ENCODE measurements around the gene TTC28. TPM values are rescaled to one million over a fixed set of nuclear protein-coding genes. Genes with fewer than 3 reads are reported as not detected.

Gene TTC28
- total RNA-seq, 2 donors from 2014 or later, result 4.2 to 5.4 TPM

DNA sequence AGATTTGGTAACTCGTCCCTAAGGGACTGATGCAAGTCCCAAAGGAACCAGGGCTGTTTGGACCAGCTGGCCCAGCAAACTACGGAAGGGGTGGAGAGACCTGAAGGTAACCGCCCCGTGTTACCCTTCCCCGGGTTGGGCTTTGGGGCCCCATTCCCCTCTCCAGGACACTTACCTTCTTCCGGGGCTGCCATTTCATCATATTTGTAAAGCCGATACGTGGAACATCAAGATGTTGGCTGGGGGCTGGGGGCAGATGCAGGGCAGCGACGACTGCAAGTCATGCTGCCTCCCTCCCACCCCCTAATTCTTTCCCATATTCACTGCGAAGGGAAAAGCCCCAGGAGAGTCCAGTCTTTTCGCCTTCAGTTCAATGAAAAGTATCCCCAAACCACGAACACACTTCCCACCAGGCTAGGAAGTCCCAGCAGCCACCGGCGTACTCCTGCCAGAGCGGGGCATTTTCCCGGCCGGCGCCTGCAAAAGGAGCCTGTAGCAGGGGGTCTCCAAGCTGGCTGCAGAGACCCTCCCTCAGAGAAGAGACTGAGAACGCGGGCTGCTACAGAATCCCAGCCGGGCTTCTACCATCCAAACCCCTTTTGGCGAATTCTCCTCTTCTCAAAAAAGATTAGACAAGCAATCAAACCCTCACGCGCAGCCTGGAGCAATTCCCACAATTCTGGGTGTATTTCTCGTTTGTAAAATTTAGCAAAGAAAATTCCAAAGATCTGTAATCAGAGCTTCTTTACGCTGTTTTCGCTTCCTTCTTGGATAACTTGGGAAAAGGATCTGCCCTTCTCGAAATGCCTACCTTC lies 236.7 kb downstream of the TTC28 start:
- peak overlapping the region; percentile 89 to 92 for H3K4me3 Mint-ChIP-seq
- DNase-seq, result peak in 1 of 2 donors; percentile 31
- no peaks in the 10 kb centered on the region for H3K36me3 Mint-ChIP-seq (ENCODE audit: insufficient read depth in 2 of 2)
- peaks cover 27% of the 10 kb centered on the region for H3K4me1 Mint-ChIP-seq (ENCODE audit: low read depth)
- no peaks in the 10 kb centered on the region for H3K9me3 Mint-ChIP-seq
- H3K27me3 Mint-ChIP-seq (ENCODE audit: low read depth), result peaks cover 6% of the 10 kb centered on the region
- peak overlapping the region; percentile 81 for H3K27ac Mint-ChIP-seq
- ATAC-seq (replicated peaks in 1 of 2), result peak; percentile 43 to 53

GRCh38 chr22:28442264-28442710 lies 237.4 kb downstream of the TTC28 start:
- peaks cover 6% of the 10 kb centered on the region for H3K27me3 Mint-ChIP-seq (ENCODE audit: low read depth)
- H3K9me3 Mint-ChIP-seq, result no peaks in the 10 kb centered on the region
- peaks cover 27% of the 10 kb centered on the region for H3K4me1 Mint-ChIP-seq (ENCODE audit: low read depth)
- no peaks in the 10 kb centered on the region for H3K36me3 Mint-ChIP-seq (ENCODE audit: insufficient read depth in 2 of 2)
- H3K4me3 Mint-ChIP-seq, result peak overlapping the region; percentile 89 to 92
- no peak overlapping the region for H3K27ac Mint-ChIP-seq
- DNase-seq, result peak; percentile 85 to 87
- ATAC-seq (replicated peaks in 1 of 2), result peak; percentile 95 to 97

- no peaks in the 10 kb centered on the region for H3K36me3 Mint-ChIP-seq (ENCODE audit: insufficient read depth in 2 of 2)
- peak overlapping the region; percentile 31 for H3K27ac Mint-ChIP-seq
- peaks cover 6% of the 10 kb centered on the region for H3K27me3 Mint-ChIP-seq (ENCODE audit: low read depth)
- H3K4me1 Mint-ChIP-seq (ENCODE audit: low read depth), result peaks cover 27% of the 10 kb centered on the region
- no peak for ATAC-seq (replicated peaks in 1 of 2)
- peak overlapping the region; percentile 89 to 92 for H3K4me3 Mint-ChIP-seq
- DNase-seq, result peak in 1 of 2 donors; percentile 1
- H3K9me3 Mint-ChIP-seq, result no peaks in the 10 kb centered on the region
Observed at GRCh38 chr22:28441720-28442263, 237.8 kb downstream of the TTC28 start.

DNA sequence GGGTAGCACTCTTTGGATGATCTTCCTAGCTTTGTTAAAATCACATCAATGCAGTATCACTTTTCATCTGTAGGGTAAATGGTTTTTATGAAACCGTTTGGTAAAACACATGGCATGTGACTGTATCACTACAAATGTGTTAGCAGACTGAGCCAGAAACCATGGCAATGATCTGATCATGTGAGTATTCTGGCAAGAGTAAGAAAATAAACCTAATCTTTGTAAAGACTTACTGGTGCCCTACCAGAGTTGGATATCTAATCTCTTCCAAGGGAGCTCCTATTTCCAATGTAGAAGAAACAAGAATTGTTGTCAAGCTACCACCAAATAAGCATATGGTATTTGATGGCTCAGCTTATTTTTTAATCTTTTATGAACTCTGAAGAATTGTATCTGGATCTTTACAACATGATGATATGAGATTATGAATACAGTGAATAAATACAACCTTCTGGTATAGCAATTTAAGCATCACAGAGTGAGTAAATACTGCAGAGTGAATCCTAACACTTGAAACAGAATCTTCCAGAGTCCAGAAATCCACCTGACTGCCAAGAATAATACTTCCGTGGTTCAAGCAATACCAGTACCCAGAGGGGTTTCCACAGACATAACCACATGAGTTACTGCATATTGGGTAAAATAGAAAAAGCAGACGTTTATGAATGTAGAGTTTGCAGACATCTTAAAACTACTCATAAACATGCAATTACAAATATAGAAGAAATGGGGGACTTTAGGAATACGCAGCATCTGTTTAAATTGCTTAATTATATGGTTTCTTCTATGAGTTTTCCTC lies 238.8 kb downstream of the TTC28 start:
- peak overlapping the region; percentile 9 to 92 for H3K4me3 Mint-ChIP-seq
- no peaks in the 10 kb centered on the region for H3K9me3 Mint-ChIP-seq
- peaks cover 6% of the 10 kb centered on the region for H3K27me3 Mint-ChIP-seq (ENCODE audit: low read depth)
- no peak overlapping the region for H3K27ac Mint-ChIP-seq
- DNase-seq (no peak), ATAC-seq (replicated peaks in 1 of 2) (no peak)
- H3K36me3 Mint-ChIP-seq (ENCODE audit: insufficient read depth in 2 of 2), result no peaks in the 10 kb centered on the region
- peaks cover 27% of the 10 kb centered on the region for H3K4me1 Mint-ChIP-seq (ENCODE audit: low read depth)

DNA sequence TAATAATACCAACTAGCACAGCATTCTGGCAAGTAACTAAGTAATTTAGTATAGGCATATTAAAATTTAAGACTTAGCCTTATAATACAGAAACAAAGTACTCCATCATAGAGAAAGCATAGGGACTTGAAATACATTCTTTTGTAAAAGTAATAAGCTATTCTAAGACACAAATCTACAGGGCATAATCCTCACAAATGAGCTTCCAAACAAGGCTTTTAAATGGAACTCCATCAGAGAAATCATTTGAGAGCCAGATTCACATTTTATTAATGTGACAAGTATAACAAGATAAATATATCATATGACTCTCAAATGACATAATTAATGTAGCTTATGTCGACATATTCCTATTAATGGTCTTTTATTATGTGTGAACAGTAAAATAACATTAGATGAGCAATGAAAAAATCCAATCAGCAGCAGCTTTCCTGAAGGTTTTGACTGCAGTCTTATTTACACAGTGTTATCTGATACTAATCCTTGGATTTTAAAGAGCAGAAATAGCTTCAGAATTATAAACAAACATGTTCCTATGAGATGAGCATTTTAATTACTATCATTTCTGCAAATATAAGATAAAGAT lies 241.4 kb downstream of the TTC28 start:
- no peaks in the 10 kb centered on the region for H3K36me3 Mint-ChIP-seq (ENCODE audit: insufficient read depth in 2 of 2)
- no peak for DNase-seq
- no peaks in the 10 kb centered on the region for H3K9me3 Mint-ChIP-seq
- peaks cover 22% of the 10 kb centered on the region for H3K4me1 Mint-ChIP-seq (ENCODE audit: low read depth)
- H3K27me3 Mint-ChIP-seq (ENCODE audit: low read depth), result no peaks in the 10 kb centered on the region
- ATAC-seq (replicated peaks in 1 of 2), result no peak
- no peak overlapping the region for H3K27ac Mint-ChIP-seq
- H3K4me3 Mint-ChIP-seq, result no peak overlapping the region

DNA sequence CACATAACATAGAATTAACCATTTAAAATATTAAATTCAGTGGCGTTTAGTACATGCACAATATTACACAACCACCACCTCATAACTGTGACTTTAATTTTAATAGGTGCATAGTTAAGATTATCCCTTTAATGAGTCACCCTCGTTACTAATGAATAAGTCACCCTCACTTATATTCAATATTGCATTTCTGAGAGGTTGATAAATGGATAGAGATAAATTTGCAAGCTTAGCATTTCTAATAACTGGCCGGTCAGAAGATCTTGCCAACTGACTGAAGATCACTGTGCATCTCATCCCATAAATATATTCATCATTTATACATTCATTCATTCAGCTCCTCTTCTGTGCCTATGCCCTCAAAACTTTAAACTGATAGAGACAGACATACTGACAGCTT lies 243.7 kb downstream of the TTC28 start:
- ATAC-seq (replicated peaks in 1 of 2), result no peak
- Mint-ChIP-seq H3K36me3 (ENCODE audit: insufficient read depth in 2 of 2) (no peaks in the 10 kb centered on the region), H3K27me3 (ENCODE audit: low read depth) (no peaks in the 10 kb centered on the region), H3K4me1 (ENCODE audit: low read depth) (peaks cover 6% of the 10 kb centered on the region), H3K4me3 (no peak overlapping the region), H3K9me3 (no peaks in the 10 kb centered on the region), H3K27ac (no peak overlapping the region)
- DNase-seq, result no peak

DNA sequence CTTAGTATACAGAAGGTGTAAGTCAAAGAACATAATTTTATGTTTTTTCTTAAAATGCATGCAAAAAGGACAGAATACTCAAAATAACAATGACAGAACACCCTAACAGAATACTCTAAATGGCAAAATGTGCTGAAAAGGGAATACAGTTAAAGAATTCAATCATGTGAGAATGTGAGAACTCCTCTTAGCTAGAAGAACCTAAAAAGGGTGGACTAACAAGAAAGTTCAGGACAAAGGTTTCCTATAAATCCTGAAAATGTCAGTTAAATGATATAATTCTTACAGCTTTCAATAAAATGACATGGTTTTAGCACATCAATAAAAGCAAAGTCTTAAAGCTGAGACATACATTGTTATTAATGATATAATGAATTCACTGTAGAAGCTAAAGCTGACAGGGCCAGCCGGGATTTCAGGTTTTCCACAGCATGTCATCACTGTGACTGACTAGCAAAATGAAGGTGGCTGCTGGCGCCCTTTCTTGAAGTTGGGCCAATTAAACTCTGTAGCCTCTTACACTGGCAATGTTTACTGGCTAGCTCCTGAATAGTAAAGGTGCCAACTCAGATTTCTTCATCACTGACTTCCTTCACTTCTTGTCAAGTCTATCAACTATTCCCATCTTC lies 244.4 kb downstream of the TTC28 start:
- Mint-ChIP-seq H3K27ac (no peak overlapping the region), H3K9me3 (no peaks in the 10 kb centered on the region), H3K27me3 (ENCODE audit: low read depth) (no peaks in the 10 kb centered on the region), H3K36me3 (ENCODE audit: insufficient read depth in 2 of 2) (no peaks in the 10 kb centered on the region), H3K4me1 (ENCODE audit: low read depth) (no peaks in the 10 kb centered on the region), H3K4me3 (no peak overlapping the region)
- DNase-seq (no peak), ATAC-seq (replicated peaks in 1 of 2) (no peak)

GRCh38 chr22:28430466-28431025 lies 249.1 kb downstream of the TTC28 start:
- no peak for ATAC-seq (replicated peaks in 1 of 2)
- H3K27me3 Mint-ChIP-seq (ENCODE audit: low read depth), result no peaks in the 10 kb centered on the region
- no peaks in the 10 kb centered on the region for H3K9me3 Mint-ChIP-seq
- DNase-seq, result no peak
- H3K4me3 Mint-ChIP-seq, result no peak overlapping the region
- H3K36me3 Mint-ChIP-seq (ENCODE audit: insufficient read depth in 2 of 2), result no peaks in the 10 kb centered on the region
- H3K27ac Mint-ChIP-seq, result no peak overlapping the region
- no peaks in the 10 kb centered on the region for H3K4me1 Mint-ChIP-seq (ENCODE audit: low read depth)

DNA sequence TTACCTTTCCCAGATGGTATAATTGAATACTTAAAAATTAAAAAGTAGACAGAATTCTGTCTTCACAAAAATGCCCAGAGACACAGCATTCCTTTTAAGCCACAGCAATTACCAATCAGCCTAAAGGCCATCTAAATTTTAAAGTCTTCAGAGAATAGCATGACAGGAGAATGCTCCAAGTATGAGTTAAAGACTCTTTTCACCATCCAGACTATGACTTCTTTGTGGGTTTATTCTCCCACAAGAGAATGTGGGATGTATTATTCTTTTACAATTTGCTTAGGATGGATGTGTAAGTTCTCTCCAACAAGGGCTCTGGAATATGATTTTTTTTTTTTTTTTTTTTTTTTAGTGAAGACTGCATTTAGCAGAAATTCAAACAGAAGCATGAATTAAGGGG lies 249.9 kb downstream of the TTC28 start:
- H3K27ac Mint-ChIP-seq, result no peak overlapping the region
- ATAC-seq (replicated peaks in 1 of 2), result no peak
- H3K36me3 Mint-ChIP-seq (ENCODE audit: insufficient read depth in 2 of 2), result no peaks in the 10 kb centered on the region
- no peak for DNase-seq
- no peaks in the 10 kb centered on the region for H3K4me1 Mint-ChIP-seq (ENCODE audit: low read depth)
- H3K9me3 Mint-ChIP-seq, result no peaks in the 10 kb centered on the region
- H3K4me3 Mint-ChIP-seq, result no peak overlapping the region
- no peaks in the 10 kb centered on the region for H3K27me3 Mint-ChIP-seq (ENCODE audit: low read depth)

- no peaks in the 10 kb centered on the region for H3K9me3 Mint-ChIP-seq
- H3K4me1 Mint-ChIP-seq (ENCODE audit: low read depth), result no peaks in the 10 kb centered on the region
- no peak for DNase-seq
- no peak overlapping the region for H3K4me3 Mint-ChIP-seq
- H3K36me3 Mint-ChIP-seq (ENCODE audit: insufficient read depth in 2 of 2), result no peaks in the 10 kb centered on the region
- H3K27ac Mint-ChIP-seq, result no peak overlapping the region
- no peak for ATAC-seq (replicated peaks in 1 of 2)
- H3K27me3 Mint-ChIP-seq (ENCODE audit: low read depth), result no peaks in the 10 kb centered on the region
Observed at GRCh38 chr22:28428271-28428670, 251.4 kb downstream of the TTC28 start.

DNA sequence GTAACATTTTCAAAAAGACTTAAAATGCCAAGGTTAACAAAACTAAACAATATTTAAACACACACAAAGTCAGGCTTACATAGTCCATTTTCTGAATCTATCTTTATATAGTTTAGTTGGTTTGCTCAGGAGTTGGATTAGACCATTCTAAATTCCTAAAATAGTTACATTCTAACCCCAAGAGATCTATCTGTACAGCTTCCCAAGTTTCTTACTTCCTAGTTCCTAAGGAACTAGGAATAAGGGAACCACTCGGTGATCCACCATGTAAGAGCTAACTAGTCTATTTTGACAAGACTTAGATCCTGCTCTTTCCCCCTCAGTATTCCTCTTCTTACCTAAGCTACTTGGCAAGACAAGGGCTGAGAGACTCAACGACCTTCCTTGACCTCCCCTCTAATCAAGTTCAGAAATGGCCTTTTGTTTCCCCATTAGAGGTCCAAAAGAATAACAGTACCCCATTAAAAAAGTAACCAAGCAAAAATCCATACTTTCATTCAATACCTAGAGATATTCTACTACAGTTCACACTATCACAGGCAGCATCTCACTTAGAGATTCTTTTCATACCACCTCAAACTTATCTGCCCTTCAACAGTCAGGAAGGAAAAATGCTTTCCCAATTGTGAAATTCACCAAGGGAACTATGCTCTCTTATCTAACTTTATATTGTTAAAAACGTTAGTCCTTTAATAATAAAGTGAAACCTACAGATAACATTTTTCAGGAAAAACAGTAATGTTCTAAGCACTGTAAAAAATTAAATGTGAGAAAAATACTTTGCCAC lies 253.1 kb downstream of the TTC28 start:
- H3K36me3 Mint-ChIP-seq (ENCODE audit: insufficient read depth in 2 of 2), result no peaks in the 10 kb centered on the region
- H3K27ac Mint-ChIP-seq, result no peak overlapping the region
- H3K9me3 Mint-ChIP-seq, result no peaks in the 10 kb centered on the region

DNA sequence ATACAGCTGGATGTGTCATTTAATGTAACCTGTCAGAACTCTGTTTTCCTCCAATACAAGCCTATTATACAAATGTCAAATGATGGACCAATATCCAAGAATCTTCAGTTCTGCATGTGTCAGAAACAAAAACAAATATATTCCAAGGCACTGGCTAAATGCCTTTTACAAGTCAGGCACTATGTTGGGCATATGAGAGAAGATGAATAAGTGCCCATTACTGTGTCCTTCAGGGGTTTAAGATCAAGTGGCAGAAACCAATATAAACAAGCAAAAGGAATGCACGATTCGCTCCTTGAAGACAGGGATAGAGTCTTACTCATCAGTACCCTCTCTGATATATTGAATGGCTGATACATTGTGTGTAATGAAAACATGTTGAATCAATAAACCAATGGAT lies 254.4 kb downstream of the TTC28 start:
- Mint-ChIP-seq H3K27ac (no peak overlapping the region), H3K27me3 (ENCODE audit: low read depth) (no peaks in the 10 kb centered on the region), H3K4me3 (no peak overlapping the region), H3K36me3 (ENCODE audit: insufficient read depth in 2 of 2) (no peaks in the 10 kb centered on the region), H3K9me3 (no peaks in the 10 kb centered on the region), H3K4me1 (ENCODE audit: low read depth) (no peaks in the 10 kb centered on the region)
- ATAC-seq (replicated peaks in 1 of 2), result no peak
- DNase-seq, result no peak

More for the DNA sequence above, 253.1 kb downstream of the TTC28 start:
- Mint-ChIP-seq H3K27me3 (ENCODE audit: low read depth) (no peaks in the 10 kb centered on the region), H3K4me3 (no peak overlapping the region), H3K4me1 (ENCODE audit: low read depth) (no peaks in the 10 kb centered on the region)
- no peak for ATAC-seq (replicated peaks in 1 of 2)
- no peak for DNase-seq

All from activated T-cell treated with anti-CD3 and anti-CD28 coated beads, Interleukin-2, amount 50 U/mL, for 72 hours (primary cell).